Measurements from ENCODE around the gene IBA57.
A peak's percentile ranks its signal among the peaks of the same experiment; 100 is the strongest.

The IBA57 gene

GRCh38 chr1:228154021-228154669 lies 11.5 kb upstream of the IBA57 start:
- DNase-seq: peak in 2 of 42 donors; percentile 0 to 3
- intact Hi-C loops (cut with DNase I): no loop called here

- intact Hi-C loops (cut with DNase I): no loop called here
- peak in 2 of 42 donors; percentile 8 to 14 for DNase-seq
These were observed 10.7 kb upstream of the IBA57 start for GRCh38 chr1:228154670-228155571.

DNA sequence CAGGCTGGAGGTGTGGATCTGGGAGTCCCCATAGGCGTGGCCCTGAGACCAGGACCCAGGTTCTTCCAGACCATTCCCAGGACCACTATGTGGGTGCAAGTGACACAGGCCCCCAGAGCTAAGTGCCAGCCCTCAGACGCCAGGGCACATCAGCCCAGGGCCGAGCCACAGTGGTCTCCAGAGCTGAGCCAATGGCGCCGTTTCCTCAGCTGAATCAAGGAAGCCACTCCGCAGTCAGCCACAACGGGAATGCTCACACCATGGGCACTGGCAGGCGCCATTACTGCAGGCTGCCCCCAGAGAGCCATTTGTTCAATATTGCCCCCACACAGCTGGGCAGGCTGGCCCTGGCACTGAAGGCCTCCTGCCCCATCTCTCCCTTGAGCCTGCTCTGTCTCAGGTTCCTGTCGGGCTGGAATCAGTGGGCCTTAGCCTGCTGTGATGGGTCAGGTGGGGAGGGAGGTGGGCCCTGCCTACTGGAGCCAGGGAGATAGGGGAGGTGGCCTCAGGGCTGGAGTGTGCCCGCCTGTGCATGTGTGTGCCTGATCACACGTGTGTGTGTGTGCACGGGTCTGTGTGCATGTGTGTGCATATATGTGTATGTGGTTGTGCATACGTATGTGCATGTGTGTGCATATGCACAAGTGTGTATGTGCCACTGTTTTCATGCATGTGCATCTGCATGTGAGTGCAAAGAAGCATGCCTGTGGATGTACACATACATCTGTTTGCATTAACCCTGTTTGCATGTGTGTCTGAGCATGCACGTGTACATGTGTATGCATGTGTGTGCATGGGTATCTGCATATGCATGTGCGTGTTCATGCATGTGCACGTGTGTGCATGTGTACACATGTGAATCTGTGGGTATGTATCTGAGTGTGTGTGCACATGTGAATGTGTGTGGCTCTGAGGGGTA lies 9.7 kb upstream of the IBA57 start:
- intact Hi-C loops (cut with DNase I): no loop called here
- DNase-seq: peak in 2 of 42 donors; percentile 5 to 12

GRCh38 chr1:228156515-228156881 lies 9.1 kb upstream of the IBA57 start:
- intact Hi-C loops (cut with DNase I): no loop called here
- DNase-seq: peak in 1 of 42 donors; percentile 3

- peak in 1 of 42 donors; percentile 4 for DNase-seq
- intact Hi-C loops (cut with DNase I): no loop called here
These were observed 8.5 kb upstream of the IBA57 start for GRCh38 chr1:228156941-228157728.

DNA sequence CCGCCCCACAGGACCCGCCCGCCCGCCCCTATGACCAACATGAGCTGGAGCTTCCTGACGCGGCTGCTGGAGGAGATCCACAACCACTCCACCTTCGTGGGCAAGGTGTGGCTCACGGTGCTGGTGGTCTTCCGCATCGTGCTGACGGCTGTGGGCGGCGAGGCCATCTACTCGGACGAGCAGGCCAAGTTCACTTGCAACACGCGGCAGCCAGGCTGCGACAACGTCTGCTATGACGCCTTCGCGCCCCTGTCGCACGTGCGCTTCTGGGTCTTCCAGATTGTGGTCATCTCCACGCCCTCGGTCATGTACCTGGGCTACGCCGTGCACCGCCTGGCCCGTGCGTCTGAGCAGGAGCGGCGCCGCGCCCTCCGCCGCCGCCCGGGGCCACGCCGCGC lies 7.9 kb upstream of the IBA57 start:
- intact Hi-C loops (cut with DNase I): no loop called here
- DNase-seq: peak in 2 of 42 donors; percentile 2 to 16

- intact Hi-C loops (cut with DNase I): no loop called here
- DNase-seq: no peak
These were observed 7.2 kb upstream of the IBA57 start for GRCh38 chr1:228158151-228159007.

GRCh38 chr1:228159008-228159665 lies 6.5 kb upstream of the IBA57 start:
- intact Hi-C loops (cut with DNase I): no loop called here
- DNase-seq: no peak

GRCh38 chr1:228160201-228160761 lies 5.3 kb upstream of the IBA57 start:
- DNase-seq: no peak
- intact Hi-C loops (cut with DNase I): loop anchor here (10.0 kb wide), 1 partner anchor 325 kb away; the partner anchor contains the start of gene RNF187

DNA sequence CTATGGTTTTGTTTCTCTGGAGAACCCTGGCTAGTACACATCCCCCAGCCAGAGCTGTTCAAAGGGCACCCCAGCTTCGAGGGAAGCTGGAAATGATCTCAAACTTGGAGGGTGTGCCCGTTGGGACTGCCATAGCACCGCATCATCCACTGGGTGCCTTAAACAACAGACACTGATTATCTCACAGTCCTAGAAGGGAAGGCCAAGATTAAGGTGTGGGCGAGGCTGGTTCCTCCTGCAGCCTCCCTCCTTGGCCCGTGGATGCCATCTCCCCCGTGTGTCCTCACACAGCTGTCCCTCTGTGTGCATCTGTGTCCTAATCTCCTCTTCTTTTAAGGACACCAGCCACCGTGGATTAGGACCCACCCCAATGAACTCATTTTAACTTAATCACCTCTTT lies 4.2 kb upstream of the IBA57 start:
- intact Hi-C loops (cut with DNase I): loop anchor here (10.0 kb wide), 1 partner anchor 323 kb away; the partner anchor contains the start of gene RNF187
- DNase-seq: no peak

- no peak for DNase-seq
- intact Hi-C loops (cut with DNase I): loop anchor here (10.0 kb wide), 1 partner anchor 323 kb away; the partner anchor contains the start of gene RNF187
These were observed 3.7 kb upstream of the IBA57 start for GRCh38 chr1:228161866-228162265.

GRCh38 chr1:228162286-228163006 lies 3.2 kb upstream of the IBA57 start:
- DNase-seq: no peak

GRCh38 chr1:228163007-228163753 lies 2.4 kb upstream of the IBA57 start:
- DNase-seq: no peak
- intact Hi-C loops (cut with DNase I): loop anchor here (10.0 kb wide), 1 partner anchor 322 kb away; the partner anchor contains the start of gene RNF187

More at GRCh38 chr1:228162286-228163006, 3.2 kb upstream of the IBA57 start:
- intact Hi-C loops (cut with DNase I): loop anchor here (10.0 kb wide), 1 partner anchor 322 kb away; the partner anchor contains the start of gene RNF187

GRCh38 chr1:228163776-228164519 lies 1.7 kb upstream of the IBA57 start:
- intact Hi-C loops (cut with DNase I): loop anchor here (2.0 to 10.0 kb wide), 2 partner anchors 23 to 321 kb away; partner anchors contain the start of genes GUK1 and RNF187
- DNase-seq: no peak

Data from head of caudate nucleus (tissue), 42 donors.